Measurements from ENCODE around the gene IDH3G.

IDH3G gene

GRCh38 chrX:153816831-153817690 is 22.9 kb upstream of the IDH3G start:
- peak; percentile 55 for DNase-seq (ENCODE audit: low read depth, low spot score)

- DNase-seq (ENCODE audit: low read depth, low spot score): no peak
Observed at GRCh38 chrX:153814591-153815315, 20.6 kb upstream of the IDH3G start.

GRCh38 chrX:153813161-153813560 is 19.0 kb upstream of the IDH3G start:
- DNase-seq (ENCODE audit: low read depth, low spot score): no peak

- peak; percentile 64 for DNase-seq (ENCODE audit: low read depth, low spot score)
Observed at GRCh38 chrX:153812220-153812619, 18.0 kb upstream of the IDH3G start.

- DNase-seq (ENCODE audit: low read depth, low spot score): no peak
Observed at GRCh38 chrX:153807976-153808375, 13.8 kb upstream of the IDH3G start.

GRCh38 chrX:153806999-153807575 is 12.9 kb upstream of the IDH3G start:
- no peak for DNase-seq (ENCODE audit: low read depth, low spot score)

GRCh38 chrX:153805436-153805835 is 11.3 kb upstream of the IDH3G start:
- DNase-seq (ENCODE audit: low read depth, low spot score): no peak

GRCh38 chrX:153804621-153805020 is 10.4 kb upstream of the IDH3G start:
- DNase-seq (ENCODE audit: low read depth, low spot score): no peak

GRCh38 chrX:153804100-153804595 is 10.0 kb upstream of the IDH3G start:
- DNase-seq (ENCODE audit: low read depth, low spot score): no peak

GRCh38 chrX:153803211-153804099 is 9.3 kb upstream of the IDH3G start:
- DNase-seq (ENCODE audit: low read depth, low spot score): no peak

GRCh38 chrX:153802513-153803045 is 8.4 kb upstream of the IDH3G start:
- no peak for DNase-seq (ENCODE audit: low read depth, low spot score)

- DNase-seq (ENCODE audit: low read depth, low spot score): no peak
Observed at GRCh38 chrX:153801669-153802068, 7.5 kb upstream of the IDH3G start.

GRCh38 chrX:153800746-153801145 is 6.6 kb upstream of the IDH3G start:
- DNase-seq (ENCODE audit: low read depth, low spot score): no peak

GRCh38 chrX:153800177-153800722 is 6.1 kb upstream of the IDH3G start:
- no peak for DNase-seq (ENCODE audit: low read depth, low spot score)

- DNase-seq (ENCODE audit: low read depth, low spot score): no peak
Observed at GRCh38 chrX:153799326-153799725, 5.2 kb upstream of the IDH3G start.

GRCh38 chrX:153797415-153798015 is 3.3 kb upstream of the IDH3G start:
- DNase-seq (ENCODE audit: low read depth, low spot score): no peak

- DNase-seq (ENCODE audit: low read depth, low spot score): peak; percentile 53
Observed at GRCh38 chrX:153794897-153795816, 982 bp upstream of the IDH3G start.

GRCh38 chrX:153793291-153793690 is 884 bp downstream of the IDH3G start:
- peak; percentile 57 for DNase-seq (ENCODE audit: low read depth, low spot score)

- no peak for DNase-seq (ENCODE audit: low read depth, low spot score)
Observed at GRCh38 chrX:153792368-153792767, 1.8 kb downstream of the IDH3G start.

All from ELF-1 (cell line).